Astrocyte (in vitro differentiated cells and primary cell): Measurements from ENCODE around the gene EXD3.

ENCODE experiments used
- CTCF ChIP-seq: IDR thresholded peaks from 2 replicates; pipeline ENCODE4 v1.5.1; 2011; ENCODE audit warnings: low read depth, mild to moderate bottlenecking, inconsistent platforms, low read length, moderate library complexity; ENCODE audit not compliant: insufficient read depth
- EZH2 ChIP-seq: IDR thresholded peaks from 2 replicates; pipeline ENCODE4 v1.6.1; 2012; ENCODE audit warnings: mild to moderate bottlenecking, low read length, inconsistent platforms; ENCODE audit not compliant: insufficient read depth

- TF ChIP-seq CTCF, result peak; percentile 10
- no peak for TF ChIP-seq EZH2
These were observed 120.4 kb downstream of the EXD3 start for GRCh38 chr9:137302449-137303150.
